Measurements from ENCODE around the gene POLR1A. TPM values are rescaled to one million over a fixed set of nuclear protein-coding genes. Genes with fewer than 3 reads are reported as not detected.

Gene POLR1A
- total and polyA plus RNA-seq, 2 of the 13 experiments (the other 11 are each of a cell fraction or from before 2014, with no cell fraction given), result 7.2 to 39.9 TPM

DNA sequence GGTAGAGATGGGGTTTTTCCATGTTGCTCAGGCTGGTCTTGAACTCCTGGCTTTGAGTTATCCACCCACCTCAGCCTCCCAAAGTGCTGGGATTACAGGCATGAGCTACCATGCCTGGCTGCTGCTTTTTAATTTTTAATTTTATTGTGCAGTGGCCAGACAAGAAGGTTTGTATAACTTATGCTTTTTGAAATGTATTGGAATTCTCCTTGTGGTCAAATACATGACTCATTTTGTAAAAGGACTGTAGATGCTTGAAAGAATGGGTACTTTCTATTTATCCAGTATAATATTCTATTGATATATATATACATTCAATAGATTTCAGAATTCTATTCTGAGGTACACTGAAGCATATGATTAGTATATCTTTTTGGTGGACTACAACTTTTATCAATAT is 134.3 kb downstream of the POLR1A start:
- Histone ChIP-seq H3K27me3 (ENCODE audit: control insufficient read depth in 1 of 2, insufficient read depth in 2 of 2, low read length in 2 of 2) (peaks cover 0 to 5% of the 10 kb centered on the region in 2 experiments; a peak in 3 of 5 replicates), H3K27ac (ENCODE audit: extremely low read length, insufficient read depth, low read length) (no peak overlapping the region), H3K4me3 (replicated peaks in 1 of 3; ENCODE audit: insufficient read depth in 1 of 3, low read depth in 2 of 3, low read length in 3 of 3) (no peak overlapping the region), H3K4me2 (ENCODE audit: low read depth, low read length) (no peak overlapping the region), H3K4me1 (ENCODE audit: insufficient read depth, low read length) (no peaks in the 10 kb centered on the region), H3K9me3 (ENCODE audit: low read length) (no peaks in the 10 kb centered on the region), H3K9ac (ENCODE audit: insufficient read depth, low read depth, low read length) (no peak overlapping the region), H3K79me2 (ENCODE audit: insufficient read depth, low read length) (no peaks in the 10 kb centered on the region), H3K36me3 (replicated peaks in 1 of 2; ENCODE audit: control insufficient read depth in 1 of 2, insufficient read depth in 2 of 2, low read length in 2 of 2) (no peaks in the 10 kb centered on the region), H2AFZ (ENCODE audit: low read length) (no peak overlapping the region), H4K20me1 (ENCODE audit: insufficient read depth, low read length) (no peaks in the 10 kb centered on the region)
- no TSS peak for BruUV-seq (replicated peaks)
- ATAC-seq (no peak), DNase-seq (ENCODE audit: low spot score) (no peak), FAIRE-seq (no peak)
- in situ Hi-C loops (cut with HindIII; ENCODE audit: extremely low pct_ligation_motif_present, low pct_unique_long_range_greater_than_20kb) (no loop called here), intact Hi-C loops (cut with micrococcal nuclease; ENCODE audit: unreplicated experiment) (no loop called here)
- CTCF ChIA-PET (ENCODE audit: low intra/inter-chr PET ratio, low total read pairs), result no interaction called here
- POLR2A ChIA-PET, result no interaction called here
- TF ChIP-seq SIX4 (CRISPR knock-in tag; IDR thresholded peaks at IDR 0.05) (no peak), TOE1 (CRISPR knock-in tag; IDR thresholded peaks at IDR 0.05) (no peak), ZNF614 (CRISPR knock-in tag; IDR thresholded peaks at IDR 0.05; ENCODE audit: borderline replicate concordance) (no peak), PCBP2 (optimal IDR thresholded peaks at IDR 0.05; ENCODE audit: low read depth, low read length, poor library complexity, severe bottlenecking) (no peak), KDM2A (CRISPR knock-in tag; IDR thresholded peaks at IDR 0.05; ENCODE audit: borderline replicate concordance, low read depth) (no peak)
- TF ChIP-seq, protein P1, sequence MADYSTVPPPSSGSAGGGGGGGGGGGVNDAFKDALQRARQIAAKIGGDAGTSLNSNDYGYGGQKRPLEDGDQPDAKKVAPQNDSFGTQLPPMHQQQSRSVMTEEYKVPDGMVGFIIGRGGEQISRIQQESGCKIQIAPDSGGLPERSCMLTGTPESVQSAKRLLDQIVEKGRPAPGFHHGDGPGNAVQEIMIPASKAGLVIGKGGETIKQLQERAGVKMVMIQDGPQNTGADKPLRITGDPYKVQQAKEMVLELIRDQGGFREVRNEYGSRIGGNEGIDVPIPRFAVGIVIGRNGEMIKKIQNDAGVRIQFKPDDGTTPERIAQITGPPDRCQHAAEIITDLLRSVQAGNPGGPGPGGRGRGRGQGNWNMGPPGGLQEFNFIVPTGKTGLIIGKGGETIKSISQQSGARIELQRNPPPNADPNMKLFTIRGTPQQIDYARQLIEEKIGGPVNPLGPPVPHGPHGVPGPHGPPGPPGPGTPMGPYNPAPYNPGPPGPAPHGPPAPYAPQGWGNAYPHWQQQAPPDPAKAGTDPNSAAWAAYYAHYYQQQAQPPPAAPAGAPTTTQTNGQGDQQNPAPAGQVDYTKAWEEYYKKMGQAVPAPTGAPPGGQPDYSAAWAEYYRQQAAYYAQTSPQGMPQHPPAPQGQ (CRISPR knock-in tag; IDR thresholded peaks at IDR 0.05; ENCODE audit: borderline replicate concordance), result no peak

Small RNAs within 50 kb of the gene (small RNA-seq; reads per million reads assigned to genes)
- gene SNORD94 (ENCODE audit: insufficient read depth in 2 of 3, insufficient read length in 3 of 3, low read depth in 2 of 3, low replicate concordance in 1 of 3), result 15.3 to 206 (median 19.2) reads per million in 3 experiments

Other genes starting within 250 kb of the POLR1A start
- gene ST3GAL5, start 216.9 kb downstream of the POLR1A start, total RNA-seq (2016; rRNA removed; fragmentation: Illumina TruSeq; extraction: Trizol), result 1.3 TPM in 2 replicates
- 2.0 and 2.1 TPM in 2 replicates for gene ST3GAL5, start 216.9 kb downstream of the POLR1A start, polyA plus RNA-seq (2011; rRNA removed)
- 309 and 342 TPM in 2 replicates for gene PTCD3, start 349 bp upstream of the POLR1A start, total RNA-seq (2016; rRNA removed; fragmentation: Illumina TruSeq; extraction: Trizol)
- 98.5 and 124 TPM in 2 replicates for gene PTCD3, start 349 bp upstream of the POLR1A start, polyA plus RNA-seq (2011; rRNA removed)
- gene IMMT, start 89.6 kb upstream of the POLR1A start, total RNA-seq (2016; rRNA removed; fragmentation: Illumina TruSeq; extraction: Trizol), result 119 and 174 TPM in 2 replicates
- 52.3 and 63.5 TPM in 2 replicates for gene IMMT, start 89.6 kb upstream of the POLR1A start, polyA plus RNA-seq (2011; rRNA removed)
- 97.1 and 152 TPM in 2 replicates for gene MRPL35, start 93.6 kb upstream of the POLR1A start, total RNA-seq (2016; rRNA removed; fragmentation: Illumina TruSeq; extraction: Trizol)
- 80.5 and 86.1 TPM in 2 replicates for gene MRPL35, start 93.6 kb upstream of the POLR1A start, polyA plus RNA-seq (2011; rRNA removed)
- 0.14 and 0.27 TPM in 2 replicates for gene REEP1, start 231.7 kb upstream of the POLR1A start, total RNA-seq (2016; rRNA removed; fragmentation: Illumina TruSeq; extraction: Trizol)
- 0.05 TPM in 1 of 2 replicates, not detected in the other for gene REEP1, start 231.7 kb upstream of the POLR1A start, polyA plus RNA-seq (2011; rRNA removed)